ENCODE results near the gene SCFD2.

The SCFD2 gene

DNA sequence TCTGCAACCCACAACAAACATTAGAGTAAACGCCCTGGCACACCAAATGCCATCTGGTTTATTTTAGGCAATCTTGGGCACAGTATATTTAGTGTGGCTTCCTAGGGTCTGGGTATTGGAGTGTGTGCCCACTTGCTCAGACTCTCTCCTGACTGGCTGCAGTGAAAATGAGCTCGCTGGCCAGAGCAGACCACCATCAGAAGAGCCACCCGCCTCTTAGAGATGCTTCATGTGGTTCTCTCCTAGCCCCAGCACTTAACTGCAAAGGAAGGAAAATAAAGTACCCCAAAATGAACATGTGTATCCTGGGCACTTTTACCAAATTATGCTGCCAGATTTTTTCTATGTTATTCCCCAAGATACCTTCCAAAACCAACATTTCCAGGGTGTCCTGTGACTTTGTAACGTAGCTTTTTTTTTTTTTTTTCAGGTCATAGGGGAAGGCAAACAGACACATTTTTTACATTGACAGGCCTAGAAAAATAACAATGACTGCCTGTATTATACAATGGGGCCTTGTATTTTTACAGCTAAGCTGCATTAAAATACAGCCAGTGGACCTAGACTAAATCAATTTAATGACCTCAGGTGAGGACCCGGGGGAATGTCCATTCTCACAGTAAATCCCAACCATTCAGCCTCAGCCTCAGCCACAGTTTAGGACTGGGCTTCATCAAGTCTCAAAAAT is 310.0 kb downstream of the SCFD2 start:
- Histone ChIP-seq H3K4me1 (ENCODE audit: insufficient read depth, low read length, severe bottlenecking) (no peaks in the 10 kb centered on the region), H4K20me1 (ENCODE audit: insufficient read depth, low read length) (no peaks in the 10 kb centered on the region), H3K27ac (ENCODE audit: low read depth, low read length, poor library complexity, severe bottlenecking) (no peak overlapping the region), H3K4me3 (ENCODE audit: low read depth, low read length, poor library complexity, severe bottlenecking) (no peak overlapping the region), H3K4me2 (ENCODE audit: low read length) (no peak overlapping the region), H3K9ac (ENCODE audit: low read length) (no peak overlapping the region), H2AFZ (ENCODE audit: low read length) (no peak overlapping the region), H3F3A (ENCODE audit: insufficient read depth, low read length) (no peaks in the 10 kb centered on the region), H3K27me3 (ENCODE audit: insufficient read depth, low read length) (no peaks in the 10 kb centered on the region), H3K9me3 (ENCODE audit: low read length) (no peaks in the 10 kb centered on the region), H3K79me2 (ENCODE audit: insufficient read depth, low read length) (no peaks in the 10 kb centered on the region), H3K9me2 (ENCODE audit: low read depth, low read length) (no peaks in the 10 kb centered on the region), H3K36me3 (ENCODE audit: insufficient read depth, low read length) (no peaks in the 10 kb centered on the region)
- no peak for TF ChIP-seq EZH2 (IDR thresholded peaks at IDR 0.05; ENCODE audit: borderline replicate concordance, low read length)
- TF ChIP-seq, protein P1, sequence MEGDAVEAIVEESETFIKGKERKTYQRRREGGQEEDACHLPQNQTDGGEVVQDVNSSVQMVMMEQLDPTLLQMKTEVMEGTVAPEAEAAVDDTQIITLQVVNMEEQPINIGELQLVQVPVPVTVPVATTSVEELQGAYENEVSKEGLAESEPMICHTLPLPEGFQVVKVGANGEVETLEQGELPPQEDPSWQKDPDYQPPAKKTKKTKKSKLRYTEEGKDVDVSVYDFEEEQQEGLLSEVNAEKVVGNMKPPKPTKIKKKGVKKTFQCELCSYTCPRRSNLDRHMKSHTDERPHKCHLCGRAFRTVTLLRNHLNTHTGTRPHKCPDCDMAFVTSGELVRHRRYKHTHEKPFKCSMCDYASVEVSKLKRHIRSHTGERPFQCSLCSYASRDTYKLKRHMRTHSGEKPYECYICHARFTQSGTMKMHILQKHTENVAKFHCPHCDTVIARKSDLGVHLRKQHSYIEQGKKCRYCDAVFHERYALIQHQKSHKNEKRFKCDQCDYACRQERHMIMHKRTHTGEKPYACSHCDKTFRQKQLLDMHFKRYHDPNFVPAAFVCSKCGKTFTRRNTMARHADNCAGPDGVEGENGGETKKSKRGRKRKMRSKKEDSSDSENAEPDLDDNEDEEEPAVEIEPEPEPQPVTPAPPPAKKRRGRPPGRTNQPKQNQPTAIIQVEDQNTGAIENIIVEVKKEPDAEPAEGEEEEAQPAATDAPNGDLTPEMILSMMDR (IDR thresholded peaks at IDR 0.05; ENCODE audit: low read length) = no peak

DNA sequence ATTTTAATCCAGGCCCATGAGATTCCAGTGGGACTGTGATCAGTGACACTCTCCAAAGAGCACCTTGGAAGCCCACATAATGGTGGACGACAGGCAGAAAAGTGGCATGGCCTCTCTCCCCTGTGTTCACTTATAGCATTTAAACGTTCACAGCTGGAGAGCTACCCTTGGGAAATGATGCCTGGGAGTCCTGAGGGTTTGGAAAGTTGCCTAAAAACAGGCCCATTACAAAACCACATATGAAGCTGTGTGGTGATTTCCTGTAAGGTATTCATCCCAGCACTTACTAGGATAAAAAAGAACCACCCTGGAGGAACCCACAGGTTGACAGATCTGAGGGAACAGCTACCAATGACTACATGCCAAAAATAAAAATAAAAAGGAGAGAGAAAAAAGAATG is 310.6 kb downstream of the SCFD2 start:
- Histone ChIP-seq H2AFZ (ENCODE audit: low read length) (no peak overlapping the region), H3K27ac (ENCODE audit: low read depth, low read length, poor library complexity, severe bottlenecking) (no peak overlapping the region), H3K79me2 (ENCODE audit: insufficient read depth, low read length) (no peaks in the 10 kb centered on the region)

DNA sequence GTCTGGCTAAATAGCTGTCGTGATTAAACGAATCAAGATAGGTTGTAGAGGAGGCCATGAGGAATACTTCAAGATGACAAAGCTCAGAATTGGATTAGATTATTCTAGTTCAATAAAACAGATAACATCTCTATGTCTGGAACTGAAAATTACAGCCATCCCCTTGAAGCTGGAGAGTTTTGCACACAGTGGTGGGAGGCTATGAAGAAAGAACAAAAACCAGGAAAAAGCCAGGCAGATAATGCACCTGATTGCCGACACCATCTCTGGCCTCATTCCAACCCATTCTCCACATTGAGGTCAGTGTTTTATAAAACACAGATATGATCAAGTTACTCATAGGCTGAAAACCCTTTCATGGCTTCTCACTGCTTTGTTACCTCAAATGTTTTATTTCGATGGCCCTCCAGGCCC is 315.5 kb downstream of the SCFD2 start:
- Histone ChIP-seq H3K27me3 (ENCODE audit: insufficient read depth, low read length) (no peaks in the 10 kb centered on the region), H3K4me1 (ENCODE audit: insufficient read depth, low read length, severe bottlenecking) (no peaks in the 10 kb centered on the region), H3K27ac (ENCODE audit: low read depth, low read length, poor library complexity, severe bottlenecking) (no peak overlapping the region), H2AFZ (ENCODE audit: low read length) (no peak overlapping the region), H4K20me1 (ENCODE audit: insufficient read depth, low read length) (no peaks in the 10 kb centered on the region), H3K9me2 (ENCODE audit: low read depth, low read length) (no peaks in the 10 kb centered on the region), H3K79me2 (ENCODE audit: insufficient read depth, low read length) (no peaks in the 10 kb centered on the region), H3K9ac (ENCODE audit: low read length) (no peak overlapping the region), H3K36me3 (ENCODE audit: insufficient read depth, low read length) (no peaks in the 10 kb centered on the region), H3K9me3 (ENCODE audit: low read length) (no peaks in the 10 kb centered on the region), H3K4me3 (ENCODE audit: low read depth, low read length, poor library complexity, severe bottlenecking) (no peak overlapping the region), H3F3A (ENCODE audit: insufficient read depth, low read length) (no peaks in the 10 kb centered on the region), H3K4me2 (ENCODE audit: low read length) (no peak overlapping the region)
- no peak for TF ChIP-seq EZH2 (IDR thresholded peaks at IDR 0.05; ENCODE audit: borderline replicate concordance, low read length)
- TF ChIP-seq, protein P1 (IDR thresholded peaks at IDR 0.05; ENCODE audit: low read length) = no peak

More for the DNA sequence above, 310.6 kb downstream of the SCFD2 start:
- Histone ChIP-seq H3K4me2 (ENCODE audit: low read length) (no peak overlapping the region), H3K36me3 (ENCODE audit: insufficient read depth, low read length) (no peaks in the 10 kb centered on the region), H3K9ac (ENCODE audit: low read length) (no peak overlapping the region), H3K27me3 (ENCODE audit: insufficient read depth, low read length) (no peaks in the 10 kb centered on the region), H3K9me3 (ENCODE audit: low read length) (no peaks in the 10 kb centered on the region), H4K20me1 (ENCODE audit: insufficient read depth, low read length) (no peaks in the 10 kb centered on the region), H3K4me1 (ENCODE audit: insufficient read depth, low read length, severe bottlenecking) (no peaks in the 10 kb centered on the region), H3K9me2 (ENCODE audit: low read depth, low read length) (no peaks in the 10 kb centered on the region), H3K4me3 (ENCODE audit: low read depth, low read length, poor library complexity, severe bottlenecking) (no peak overlapping the region), H3F3A (ENCODE audit: insufficient read depth, low read length) (no peaks in the 10 kb centered on the region)
- TF ChIP-seq, protein P1 (IDR thresholded peaks at IDR 0.05; ENCODE audit: low read length) = no peak
- no peak for TF ChIP-seq EZH2 (IDR thresholded peaks at IDR 0.05; ENCODE audit: borderline replicate concordance, low read length)
